ENCODE measurements around the gene CISTR.

- TF ChIP-seq POLR2A (IDR thresholded peaks at IDR 0.05) (no peak), CTCF (IDR thresholded peaks at IDR 0.05) (peak in 3 of 5 experiments; percentile 33 to 42 (median 34)), POLR2AphosphoS5 (IDR thresholded peaks at IDR 0.05) (no peak)
These were observed 40.1 kb upstream of the CISTR start for GRCh38 chr12:53791735-53792326.
